Right lobe of liver (tissue), 6 donors: Measurements from ENCODE around the gene NOP10. TPM values are rescaled to one million over a fixed set of nuclear protein-coding genes. Genes with fewer than 3 reads are reported as not detected.
A peak's percentile ranks its signal among the peaks of the same experiment; 100 is the strongest.
"Not testable (repeated sequence)": the region's sequence is repeated elsewhere in the genome, so short reads cannot be mapped to it uniquely, and the experiment has no call there.

Experiments used
- ATAC-seq, 4 donors: fragments of 200-7000 bp; cut with Tn5 transposase; one replicate each; pipeline ENCODE4 v1.9.1; 2020; ENCODE audit warnings: mild to moderate bottlenecking in 4 of 4, moderate library complexity in 4 of 4
- DNase-seq, 3 donors: peaks; one replicate each; pipeline ENCODE4 v3.0.0-alpha.2; 2020
- H3K27ac ChIP-seq, 3 donors: fragments of 200-600 bp; one replicate each; pipeline ENCODE4 v1.8.0; 2022
- H3K27me3 ChIP-seq, 2 donors: fragments of 200-600 bp; one replicate each; pipeline ENCODE4 v1.8.0; 2022
- H3K36me3 ChIP-seq, 4 donors: fragments of 200-600 bp; sonication (generic) in 1 of 4; one replicate each; pipeline versions ENCODE4 v1.5.1 to v1.8.0; 2017 to 2022; ENCODE audit warnings: control low read depth in 1 of 4
- H3K4me1 ChIP-seq, 4 donors: fragments of 200-600 bp; sonication (generic) in 1 of 4; one replicate each; pipeline versions ENCODE4 v1.5.1 to v1.8.0; 2017 to 2022; ENCODE audit warnings: control low read depth in 1 of 4
- H3K4me3 ChIP-seq, 3 donors: fragments of 200-600 bp; one replicate each; pipeline ENCODE4 v1.8.0; 2022
- H3K9me3 ChIP-seq, 4 donors: fragments of 200-600 bp; sonication (generic) in 1 of 4; one replicate each; pipeline versions ENCODE4 v1.5.1 to v1.8.0; 2017 to 2022; ENCODE audit warnings: control low read depth in 1 of 4
- CTCF ChIP-seq, 4 donors: fragments of 200-600 bp in 3 of 4; fragments of 450-650 bp in 1 of 4; IDR thresholded peaks; one replicate each; pipeline versions ENCODE4 v1.5.1 to v1.8.0; 2016 to 2022; ENCODE audit warnings: antibody characterized with exemption in 4 of 4, mild to moderate bottlenecking in 2 of 4
- POLR2A ChIP-seq: fragments of 450-650 bp; IDR thresholded peaks from one replicate; pipeline ENCODE4 v1.6.1; 2017; ENCODE audit warnings: antibody characterized with exemption, mild to moderate bottlenecking
- WGBS: methylation state at CpG from one replicate; pipeline ENCODE4 v1.1.6; 2018; ENCODE audit warnings: low coverage, low lambda C conversion rate; ENCODE audit not compliant: insufficient coverage; ENCODE audit errors: missing lambda C conversion rate; 5-methylcytosine and 5-hydroxymethylcytosine counted together
- intact Hi-C, 2 donors: fragments of 100-400 bp; cut with DNase I; formaldehyde crosslinking; loops; one replicate each; pipeline versions ENCODE4 v1.11.2 to v1.14.1; 2022
- total RNA-seq, 6 experiments: library from RNA; depleted of rRNA in 2 of 6; stranded (reverse); fragments of >200 nt in 2 of 6; fragmentation: NEBNext Ultra II Directional in 3 of 6; extraction: Animal tissue kit (Norgen Biotek cat#: 25700) in 3 of 6; gene quantifications; one replicate each; pipeline versions ENCODE4 v1.1.0 to v1.2.4, GENCODE V29; 2016 to 2023
- donor health status: DM: no; HTN: yes; CAD: no.
- donor health status: DM: no; HTN: no; CAD: no.
- donor health status: DM: no; HTN: no; CAD: no.
- donor health status: DM: no; HTN: yes; CAD: no.
- donor health status: DM: no; HTN: yes; CAD: no.

The NOP10 gene
- total RNA-seq, 6 experiments from 2014 or later, result 59.2 to 177 (median 79.2) TPM

- no peaks in the 10 kb centered on the region for H3K9me3 ChIP-seq
- DNase-seq (no peak), ATAC-seq (no peak)
- H3K4me3 ChIP-seq, result no peak overlapping the region
- H3K4me1 ChIP-seq, result no peaks in the 10 kb centered on the region
- intact Hi-C loops, result loop anchor here in 1 of 2 donors (10.0 kb wide), 1 partner anchor 236 kb away; the partner anchor contains the start of gene GOLGA8B
- H3K27me3 ChIP-seq, result no peaks in the 10 kb centered on the region
- H3K36me3 ChIP-seq, result no peaks in the 10 kb centered on the region
- H3K27ac ChIP-seq, result no peak overlapping the region
- no peak for TF ChIP-seq CTCF (IDR thresholded peaks at IDR 0.05)
- TF ChIP-seq POLR2A, result no peak
- whole genome bisulfite sequencing, result 40% methylated on average over 1 of the region's 1 CpG
Measured at GRCh38 chr15:34348735-34349300, 5.9 kb upstream of the NOP10 start.

- Histone ChIP-seq H3K27me3 (no peaks in the 10 kb centered on the region), H3K9me3 (no peaks in the 10 kb centered on the region), H3K4me3 (no peak overlapping the region), H3K4me1 (no peaks in the 10 kb centered on the region), H3K27ac (no peak overlapping the region), H3K36me3 (no peaks in the 10 kb centered on the region)
- TF ChIP-seq POLR2A (no peak), CTCF (IDR thresholded peaks at IDR 0.05) (no peak)
- WGBS, result 66% methylated on average over 10 of the region's 13 CpGs
- intact Hi-C loops, result loop anchor here in 1 of 2 donors (10.0 kb wide), 1 partner anchor 237 kb away; the partner anchor contains the start of gene GOLGA8B
- ATAC-seq (no peak), DNase-seq (no peak)
Measured at GRCh38 chr15:34347951-34348638, 5.2 kb upstream of the NOP10 start.

GRCh38 chr15:34342213-34342736 is 661 bp downstream of the NOP10 start:
- not testable (repeated sequence) for H3K4me1 ChIP-seq, H3K36me3 ChIP-seq, H3K9me3 ChIP-seq, DNase-seq, H3K27me3 ChIP-seq, ATAC-seq
- intact Hi-C loops, result loop anchor here in 1 of 2 donors (10.0 kb wide), 1 partner anchor 243 kb away; the partner anchor contains the start of gene GOLGA8B
- 25% methylated on average over 22 of the region's 26 CpGs for WGBS
- Histone ChIP-seq H3K4me3 (peak overlapping the region; percentile 48 to 72 (median 63)), H3K27ac (peak overlapping the region; percentile 81 to 89 (median 83))

- intact Hi-C loops, result loop anchor here in 1 of 2 donors (10.0 kb wide), 1 partner anchor 243 kb away; the partner anchor contains the start of gene GOLGA8B
- TF ChIP-seq CTCF (IDR thresholded peaks at IDR 0.05), result no peak
- TF ChIP-seq POLR2A, result no peak
- no peak for DNase-seq
- H3K27ac ChIP-seq, result no peak overlapping the region
- H3K9me3 ChIP-seq, result no peaks in the 10 kb centered on the region
- H3K4me3 ChIP-seq, result peak overlapping the region in 2 of 3 donors; percentile 48 to 72
- WGBS, result 82% methylated on average over 9 of the region's 15 CpGs
- H3K36me3 ChIP-seq, result peaks cover 0 to 2% (median 0%) of the 10 kb centered on the region in 4 donors
- no peak for ATAC-seq
- peaks cover 0 to 12% (median 0%) of the 10 kb centered on the region in 4 donors for H3K4me1 ChIP-seq
- no peaks in the 10 kb centered on the region for H3K27me3 ChIP-seq
Measured at GRCh38 chr15:34341381-34342212, 1.3 kb downstream of the NOP10 start.
